Neural progenitor cell (in vitro differentiated cells): ENCODE measurements around the gene ADISSP. TPM values are rescaled to one million over a fixed set of nuclear protein-coding genes. Genes with fewer than 3 reads are reported as not detected.

Source experiments
- DNase-seq: peaks from one replicate; pipeline ENCODE4 v3.0.0-alpha.2; 2016; ENCODE audit warnings: low spot score
- H2AFZ ChIP-seq: fragments of 200-600 bp; sonication (generic); replicated peaks from 2 replicates; pipeline ENCODE4 v1.6.1; 2016; ENCODE audit warnings: antibody characterized with exemption
- H3F3A ChIP-seq: fragments of 200-600 bp; sonication (generic); 2 replicates; pipeline ENCODE4 v1.6.1; 2016; ENCODE audit warnings: antibody characterized with exemption, low read depth
- H3K27ac ChIP-seq: fragments of 200-600 bp; sonication (generic); 2 replicates; pipeline ENCODE4 v1.5.1; 2016; ENCODE audit warnings: mild to moderate bottlenecking
- H3K27me3 ChIP-seq: fragments of 200-600 bp; sonication (generic); 2 replicates; pipeline ENCODE4 v1.6.1; 2016; ENCODE audit warnings: mild to moderate bottlenecking, moderate library complexity
- H3K36me3 ChIP-seq: fragments of 200-600 bp; sonication (generic); 2 replicates; pipeline ENCODE4 v1.5.1; 2016
- H3K4me1 ChIP-seq: fragments of 200-600 bp; sonication (generic); 2 replicates; pipeline ENCODE4 v1.6.1; 2016; ENCODE audit warnings: mixed run types
- H3K4me2 ChIP-seq: fragments of 200-600 bp; sonication (generic); 2 replicates; pipeline ENCODE4 v1.6.1; 2016
- H3K4me3 ChIP-seq: fragments of 200-600 bp; sonication (generic); 2 replicates; pipeline ENCODE4 v1.5.1; 2016
- H3K79me2 ChIP-seq: fragments of 200-600 bp; sonication (generic); 2 replicates; pipeline ENCODE4 v1.6.1; 2016; ENCODE audit warnings: low read depth
- H3K9ac ChIP-seq: fragments of 200-600 bp; sonication (generic); 2 replicates; pipeline ENCODE4 v1.6.1; 2016
- H3K9me3 ChIP-seq: fragments of 200-600 bp; sonication (generic); 2 replicates; pipeline ENCODE4 v1.5.1; 2016; ENCODE audit warnings: low read depth
- H4K20me1 ChIP-seq: fragments of 200-600 bp; sonication (generic); 2 replicates; pipeline ENCODE4 v1.6.1; 2016; ENCODE audit warnings: low read depth
- H3K27ac Mint-ChIP-seq: 3 replicates; pipeline ENCODE4 v1.8.0; 2021; ENCODE audit warnings: mixed read lengths
- H3K27me3 Mint-ChIP-seq: 2 replicates; pipeline ENCODE4 v1.8.0; 2022; ENCODE audit warnings: low read depth, mild to moderate bottlenecking, inconsistent platforms, moderate library complexity, mixed read lengths; ENCODE audit not compliant: insufficient read depth
- H3K36me3 Mint-ChIP-seq: 3 replicates; pipeline ENCODE4 v1.8.0; 2021; ENCODE audit warnings: mixed read lengths
- H3K4me1 Mint-ChIP-seq: 3 replicates; pipeline ENCODE4 v1.8.0; 2021; ENCODE audit warnings: mixed read lengths
- H3K4me3 Mint-ChIP-seq: 3 replicates; pipeline ENCODE4 v1.8.0; 2021; ENCODE audit warnings: mild to moderate bottlenecking, moderate library complexity, mixed read lengths
- H3K9me3 Mint-ChIP-seq: 3 replicates; pipeline ENCODE4 v1.8.0; 2020; ENCODE audit warnings: mixed read lengths
- CTCF ChIP-seq: fragments of 200-600 bp; sonication (generic); IDR thresholded peaks from 2 replicates; pipeline ENCODE4 v1.5.1; 2017; ENCODE audit warnings: antibody characterized with exemption, mild to moderate bottlenecking
- EZH2 ChIP-seq: fragments of 200-600 bp; sonication (generic); IDR thresholded peaks from 2 replicates; pipeline ENCODE4 v1.6.1; 2017; ENCODE audit warnings: antibody characterized with exemption, mild to moderate bottlenecking, moderate library complexity
- EZH2phosphoT487 ChIP-seq: fragments of 200-600 bp; sonication (generic); IDR thresholded peaks from 2 replicates; pipeline ENCODE4 v1.6.1; 2017; ENCODE audit warnings: antibody characterized with exemption
- total RNA-seq: library from RNA; depleted of rRNA; stranded (reverse); fragments of >200 nt; gene quantifications from 2 replicates; pipeline ENCODE4 v1.2.3, GENCODE V29; 2015; ENCODE audit warnings: low replicate concordance

ADISSP gene
- total RNA-seq, 1 donor from 2014 or later: 17.6 TPM

- Mint-ChIP-seq H3K4me3 (no peak overlapping the region), H3K36me3 (no peaks in the 10 kb centered on the region), H3K27me3 (peaks cover 27% of the 10 kb centered on the region), H3K4me1 (peaks cover 33% of the 10 kb centered on the region), H3K27ac (no peak overlapping the region), H3K9me3 (no peaks in the 10 kb centered on the region)
- H3K36me3 ChIP-seq: no peaks in the 10 kb centered on the region
- H3K9me3 ChIP-seq: no peaks in the 10 kb centered on the region
- TF ChIP-seq CTCF: no peak
- no peak for TF ChIP-seq EZH2
- no peak for TF ChIP-seq EZH2phosphoT487
- H3K4me3 ChIP-seq: no peak overlapping the region
- H3K4me1 ChIP-seq: peaks cover 9% of the 10 kb centered on the region
- peak overlapping the region; percentile 63 for H2AFZ ChIP-seq
- no peak overlapping the region for H3K27ac ChIP-seq
- H3K9ac ChIP-seq: no peak overlapping the region
- DNase-seq: no peak
- peaks cover 8% of the 10 kb centered on the region for H3F3A ChIP-seq
- peaks cover 51% of the 10 kb centered on the region for H3K27me3 ChIP-seq
- H3K79me2 ChIP-seq: no peaks in the 10 kb centered on the region
- H3K4me2 ChIP-seq: peak overlapping the region; percentile 58
- no peaks in the 10 kb centered on the region for H4K20me1 ChIP-seq
Observed at GRCh38 chr20:3731944-3732326, 35.6 kb downstream of the ADISSP start.

- Histone ChIP-seq H3K9ac (no peak overlapping the region), H3K79me2 (no peaks in the 10 kb centered on the region), H3K27ac (no peak overlapping the region), H3K36me3 (no peaks in the 10 kb centered on the region), H3K27me3 (peaks cover 60% of the 10 kb centered on the region), H3K9me3 (no peaks in the 10 kb centered on the region), H3K4me3 (no peak overlapping the region), H4K20me1 (no peaks in the 10 kb centered on the region), H3K4me1 (peaks cover 9% of the 10 kb centered on the region), H2AFZ (no peak overlapping the region), H3K4me2 (no peak overlapping the region), H3F3A (peaks cover 8% of the 10 kb centered on the region)
- Mint-ChIP-seq H3K27me3 (peaks cover 29% of the 10 kb centered on the region), H3K4me3 (peak overlapping the region; percentile 27), H3K27ac (peak overlapping the region; percentile 29), H3K4me1 (peaks cover 30% of the 10 kb centered on the region), H3K36me3 (no peaks in the 10 kb centered on the region), H3K9me3 (no peaks in the 10 kb centered on the region)
- DNase-seq: no peak
- no peak for TF ChIP-seq EZH2phosphoT487
- TF ChIP-seq CTCF: no peak
- TF ChIP-seq EZH2: no peak
Observed at GRCh38 chr20:3730803-3731672, 36.5 kb downstream of the ADISSP start.

GRCh38 chr20:3729811-3730540 is 37.6 kb downstream of the ADISSP start:
- H3K9ac ChIP-seq: no peak overlapping the region
- no peak overlapping the region for H3K4me3 Mint-ChIP-seq
- no peaks in the 10 kb centered on the region for H4K20me1 ChIP-seq

More at GRCh38 chr20:3729811-3730540, 37.6 kb downstream of the ADISSP start:
- Histone ChIP-seq H3K27me3 (peaks cover 61% of the 10 kb centered on the region), H3K4me2 (no peak overlapping the region), H3K79me2 (no peaks in the 10 kb centered on the region), H3K9me3 (no peaks in the 10 kb centered on the region), H3K4me1 (peaks cover 9% of the 10 kb centered on the region), H3K36me3 (no peaks in the 10 kb centered on the region), H3K4me3 (no peak overlapping the region), H2AFZ (no peak overlapping the region), H3F3A (peaks cover 8% of the 10 kb centered on the region), H3K27ac (no peak overlapping the region)
- no peak for TF ChIP-seq EZH2phosphoT487
- no peak for TF ChIP-seq CTCF
- no peak for TF ChIP-seq EZH2
- Mint-ChIP-seq H3K27ac (peak overlapping the region; percentile 86), H3K36me3 (no peaks in the 10 kb centered on the region), H3K9me3 (no peaks in the 10 kb centered on the region), H3K4me1 (peaks cover 30% of the 10 kb centered on the region), H3K27me3 (peaks cover 29% of the 10 kb centered on the region)
- DNase-seq: no peak
